Stimulated activated CD8-positive, alpha-beta memory T cell treated with anti-CD3 and anti-CD28 coated beads, Interleukin-15, amount 100 ng/mL, for 1 hour (primary cell): ENCODE data around the gene DNAH1.

Experiments
- DNase-seq: peaks from one replicate; pipeline ENCODE4 v3.0.0-alpha.2; 2020; ENCODE audit warnings: low read depth

Gene DNAH1

DNA sequence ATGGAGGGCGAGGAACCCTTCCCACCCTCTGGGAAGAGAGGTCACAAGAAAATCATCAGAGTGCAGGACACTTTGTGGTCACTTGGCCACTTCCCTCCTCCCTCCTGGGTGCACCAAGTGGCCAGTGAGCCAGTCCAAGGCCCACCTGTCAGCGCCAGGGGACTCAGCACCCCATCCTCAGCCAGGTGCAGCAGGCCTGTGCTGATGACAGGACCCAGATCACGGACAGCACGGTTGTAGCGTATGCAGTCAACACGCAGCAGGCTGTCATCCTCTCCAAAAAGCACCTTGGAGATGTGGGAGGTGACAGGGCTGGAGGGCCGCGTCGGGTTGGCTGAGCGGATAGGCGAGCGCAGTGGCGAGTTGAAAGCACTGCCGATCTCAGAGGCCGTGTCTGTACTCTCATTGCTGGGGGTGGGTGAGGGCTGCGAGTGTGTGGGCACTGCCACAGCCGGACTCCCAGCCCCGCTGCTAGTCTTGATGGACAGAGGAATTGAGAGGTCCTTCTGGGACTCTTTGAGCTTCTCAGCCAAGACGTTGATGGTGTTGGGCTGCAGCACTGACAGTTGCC is 87.2 kb downstream of the DNAH1 start:
- DNase-seq, result no peak

DNA sequence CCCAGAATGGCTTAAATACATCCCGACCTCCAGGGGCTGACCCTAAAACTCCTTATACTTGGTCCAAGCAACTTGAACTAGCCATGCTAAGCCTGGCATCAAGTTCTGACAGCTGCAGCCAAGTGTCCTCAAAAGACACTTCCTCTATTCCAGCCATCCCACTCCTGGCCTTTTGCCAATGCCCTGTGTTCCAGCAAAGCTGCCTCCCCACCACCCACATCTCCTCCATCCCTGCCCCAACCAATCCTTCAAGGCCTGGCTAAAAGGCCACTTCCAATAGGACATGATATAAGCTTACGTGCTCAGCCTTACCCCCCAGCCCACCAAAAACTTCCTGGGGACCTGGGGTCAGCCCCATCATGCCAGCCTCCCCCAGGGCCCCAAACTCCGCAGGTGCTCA is 87.8 kb downstream of the DNAH1 start:
- DNase-seq, result no peak

DNA sequence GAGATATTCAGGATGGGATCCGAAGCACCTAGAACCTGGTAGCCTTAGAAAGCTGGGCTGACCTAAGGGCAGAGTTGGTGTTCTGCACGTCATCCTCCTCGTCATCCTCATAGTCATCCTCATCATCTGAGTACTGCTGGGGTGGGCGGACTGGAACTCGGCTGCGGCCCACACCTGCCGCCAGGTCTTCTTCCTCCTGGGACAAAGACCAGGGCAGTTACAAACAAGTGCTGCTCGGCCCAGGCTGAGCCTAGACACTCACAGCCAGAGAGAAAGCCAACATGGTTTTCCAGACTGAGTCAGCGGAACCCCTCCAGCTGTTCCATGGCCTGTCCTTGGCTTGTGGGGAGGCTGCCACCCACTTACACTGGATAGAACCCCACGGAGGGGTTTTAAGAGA is 88.3 kb downstream of the DNAH1 start:
- DNase-seq, result no peak

DNA sequence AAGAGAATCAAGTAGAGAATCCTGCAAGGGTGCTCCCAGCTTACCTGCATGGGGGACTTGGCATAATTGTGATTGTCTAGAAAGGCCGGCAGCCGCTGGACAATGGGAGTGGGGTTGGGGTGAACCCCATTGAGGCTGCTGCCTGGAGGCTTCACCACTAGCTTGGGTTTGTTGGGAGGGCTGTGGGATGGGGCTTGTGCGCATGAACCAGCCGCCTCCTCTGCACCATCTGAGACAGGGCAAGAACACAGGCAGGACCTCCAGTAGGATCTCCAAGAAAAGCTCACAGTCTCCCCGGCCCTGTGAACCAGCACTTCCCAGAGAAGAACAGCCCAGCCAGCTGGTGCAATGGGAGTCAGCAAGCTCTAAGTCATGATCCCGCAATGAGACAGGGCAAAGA is 88.9 kb downstream of the DNAH1 start:
- no peak for DNase-seq

DNA sequence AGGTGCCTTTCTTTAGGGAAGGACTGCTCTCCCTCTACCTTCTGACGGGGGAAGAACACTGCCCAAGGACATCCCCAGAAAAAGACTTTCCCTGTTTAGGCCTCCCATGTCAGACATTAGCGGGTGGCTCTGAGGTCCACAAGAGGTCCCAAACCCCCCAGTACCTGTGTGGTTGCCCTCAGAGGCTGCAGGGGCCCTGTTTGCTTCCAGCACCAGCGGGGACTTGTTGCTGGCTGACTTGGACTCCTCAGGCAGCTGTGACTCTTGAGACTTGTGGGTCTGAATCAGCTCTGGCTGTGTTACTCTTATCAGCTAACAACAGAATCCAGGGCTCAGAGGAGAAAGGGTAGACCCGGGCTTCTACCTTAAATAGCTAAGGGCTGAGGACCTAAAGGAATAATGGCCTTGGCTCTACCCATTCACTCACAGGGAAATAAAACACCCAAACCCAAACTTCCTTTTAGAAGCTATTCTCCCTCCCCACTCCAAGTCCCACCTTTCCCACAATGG is 89.5 kb downstream of the DNAH1 start:
- no peak for DNase-seq

DNA sequence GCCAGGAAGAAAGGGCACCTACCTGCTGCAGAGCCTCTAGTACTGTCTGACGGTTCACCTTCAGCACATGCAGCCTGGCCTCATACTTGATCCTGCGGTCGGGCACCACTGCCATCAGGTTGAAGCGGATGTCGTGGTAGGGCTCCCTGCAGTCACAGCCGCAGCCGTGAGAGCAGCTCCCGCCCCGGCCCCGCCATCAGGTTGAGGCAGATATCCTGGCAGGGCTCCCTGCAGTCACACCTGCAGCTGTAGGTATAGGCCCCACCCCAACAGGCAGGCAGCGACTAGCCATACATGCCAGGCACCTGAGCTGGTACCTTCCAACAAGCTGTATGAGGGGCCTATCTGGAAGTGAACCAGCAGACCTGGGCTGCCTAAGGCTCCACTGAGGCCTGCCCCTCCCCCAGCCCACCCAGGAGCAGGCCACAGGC is 90.1 kb downstream of the DNAH1 start:
- DNase-seq, result no peak

DNA sequence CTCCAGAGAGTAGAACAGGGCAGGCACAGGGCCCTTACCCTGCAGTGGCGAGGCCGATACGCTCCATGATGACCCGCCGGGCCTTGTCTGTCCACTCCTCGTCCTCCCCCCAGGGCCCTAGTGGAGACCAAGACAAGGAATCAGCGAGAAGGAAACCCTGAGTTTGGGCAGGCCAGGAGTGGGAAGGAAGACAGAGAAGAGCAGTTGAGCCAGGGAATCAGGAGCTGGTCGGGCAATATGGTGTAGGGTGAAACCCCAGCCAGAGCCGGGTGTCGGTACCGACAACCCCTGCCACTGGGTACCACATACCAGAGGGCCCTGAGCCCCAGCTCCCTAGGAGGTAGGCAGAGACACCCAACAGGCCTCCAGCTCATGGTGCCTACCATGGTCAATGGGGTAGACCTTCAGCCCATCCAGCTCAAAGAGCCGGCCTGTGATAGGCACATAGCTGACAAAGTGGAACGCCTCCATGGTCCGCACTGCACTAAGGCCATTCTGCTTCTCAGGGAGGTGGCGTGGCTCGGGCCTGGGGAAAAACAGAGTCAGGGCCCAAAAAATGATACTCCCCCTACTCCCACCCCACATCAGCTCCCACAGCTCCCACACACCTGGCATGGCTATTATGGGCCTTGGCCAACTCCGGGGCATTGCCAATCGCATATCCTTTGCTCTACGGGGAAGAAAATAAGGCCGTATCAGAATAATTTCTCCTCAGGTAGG is 90.8 kb downstream of the DNAH1 start:
- no peak for DNase-seq

DNA sequence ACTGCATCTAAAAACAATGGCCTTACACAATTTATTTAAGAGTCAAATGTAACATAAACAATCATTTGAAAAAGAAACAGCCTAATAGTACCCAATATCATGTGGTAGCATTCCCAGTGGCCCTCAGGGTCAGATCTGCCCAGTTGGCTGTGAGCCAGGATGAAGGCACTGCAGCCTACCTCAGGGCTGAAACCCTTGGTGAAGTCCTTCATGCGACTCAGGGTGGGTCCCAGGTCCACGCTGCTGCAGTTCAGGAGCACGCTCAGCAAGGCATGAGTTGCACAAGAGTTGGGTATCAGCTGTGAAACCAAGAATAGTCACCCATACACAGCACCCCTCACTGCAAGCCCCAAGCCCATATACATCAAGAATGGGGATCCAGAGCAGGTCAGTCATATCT is 91.7 kb downstream of the DNAH1 start:
- no peak for DNase-seq

DNA sequence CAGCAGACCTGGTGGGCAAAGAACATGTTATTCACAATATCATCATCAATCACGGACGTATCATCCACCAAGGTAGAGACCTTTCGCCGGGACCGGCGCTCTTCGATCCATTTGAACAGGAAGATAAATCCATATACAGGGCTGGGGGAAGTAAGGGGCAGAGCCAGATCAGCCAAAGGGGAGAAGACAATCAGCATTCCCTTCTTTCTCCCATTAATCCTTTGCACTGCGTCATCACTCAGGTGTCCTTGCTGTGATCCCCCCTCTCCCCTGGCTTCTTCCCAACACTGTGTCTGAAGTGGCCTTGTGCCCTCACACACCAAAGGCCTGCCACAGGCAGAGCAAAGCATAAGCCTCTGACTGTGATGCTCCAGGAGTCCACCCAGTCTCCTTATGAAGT is 92.3 kb downstream of the DNAH1 start:
- DNase-seq, result no peak

DNA sequence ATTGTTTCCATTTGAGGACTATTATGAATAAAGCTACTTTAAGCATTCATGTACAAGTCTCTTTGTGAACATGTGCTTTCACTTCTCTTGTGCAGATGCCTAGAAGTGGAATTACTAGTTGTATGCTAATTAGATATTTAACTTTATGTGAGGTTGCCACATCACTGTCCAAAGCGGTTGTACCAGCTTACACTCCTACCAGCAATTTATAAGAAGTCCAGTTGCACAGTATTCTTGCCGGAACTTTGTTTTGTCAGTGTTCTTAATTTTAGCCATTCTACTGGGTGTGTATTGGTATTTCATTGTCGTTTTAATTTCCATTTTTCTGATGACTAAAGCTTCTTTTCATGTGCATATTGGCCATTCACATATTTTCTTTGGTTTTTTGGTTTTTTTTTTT is 99.7 kb downstream of the DNAH1 start:
- DNase-seq, result no peak

DNA sequence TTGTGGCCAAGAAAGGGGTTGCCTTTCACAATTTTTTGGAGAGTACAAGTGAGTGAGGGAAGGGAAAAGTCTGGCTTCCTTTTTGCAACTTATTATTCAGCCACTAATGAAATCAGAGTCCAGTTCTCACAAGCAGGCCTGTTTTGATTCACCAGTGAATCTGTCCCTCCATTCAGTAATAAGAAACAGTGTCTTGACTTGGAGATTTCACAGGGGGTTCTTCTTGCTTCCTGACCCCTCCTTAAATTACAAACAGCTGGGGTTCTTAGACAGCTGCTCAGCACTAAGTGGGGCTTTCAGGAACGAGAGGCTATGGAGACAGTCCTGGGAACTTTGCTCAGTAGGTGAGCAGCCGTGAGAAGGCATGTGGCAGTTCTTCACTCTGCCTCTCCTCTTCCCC is 104.3 kb downstream of the DNAH1 start:
- no peak for DNase-seq

DNA sequence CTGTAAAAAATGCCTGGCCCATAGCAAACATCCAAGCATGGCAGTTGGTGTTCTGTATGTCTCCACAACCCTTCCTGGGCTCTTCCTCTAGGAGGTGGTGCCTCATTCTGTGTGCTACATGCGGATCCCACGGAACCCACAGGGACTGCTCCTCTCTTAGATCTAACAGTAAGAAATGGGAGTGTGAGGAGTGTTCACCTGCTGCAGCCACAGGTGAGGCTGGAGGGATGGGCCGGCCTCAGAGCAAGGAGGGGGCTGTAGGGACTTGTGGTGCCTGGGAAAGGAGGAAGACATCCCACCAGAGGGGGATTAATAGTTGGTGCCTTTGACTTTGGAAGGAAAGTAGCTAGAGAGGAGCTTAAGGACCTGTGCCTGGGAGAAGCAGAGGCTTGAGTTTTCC is 106.5 kb downstream of the DNAH1 start:
- no peak for DNase-seq

DNA sequence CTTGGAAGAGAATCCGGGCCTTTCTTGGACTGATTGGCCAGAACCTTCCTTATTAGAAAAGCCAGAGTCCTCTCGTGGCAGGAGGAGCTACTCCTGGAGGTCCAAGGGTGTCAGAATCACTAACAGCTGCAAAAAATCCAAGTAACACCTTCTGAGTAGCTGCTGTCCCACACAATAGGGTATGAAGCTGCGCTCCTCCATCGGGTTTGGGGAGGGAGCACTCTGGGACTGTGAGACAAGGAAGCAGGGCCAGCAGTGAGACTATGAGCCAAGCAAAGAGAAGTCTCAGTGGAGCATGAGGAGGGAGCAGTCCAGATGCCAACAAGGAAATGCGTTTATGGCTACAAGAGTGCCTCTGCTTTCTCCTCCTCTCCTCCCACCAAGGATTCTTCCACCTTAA is 107.1 kb downstream of the DNAH1 start:
- DNase-seq, result no peak

DNA sequence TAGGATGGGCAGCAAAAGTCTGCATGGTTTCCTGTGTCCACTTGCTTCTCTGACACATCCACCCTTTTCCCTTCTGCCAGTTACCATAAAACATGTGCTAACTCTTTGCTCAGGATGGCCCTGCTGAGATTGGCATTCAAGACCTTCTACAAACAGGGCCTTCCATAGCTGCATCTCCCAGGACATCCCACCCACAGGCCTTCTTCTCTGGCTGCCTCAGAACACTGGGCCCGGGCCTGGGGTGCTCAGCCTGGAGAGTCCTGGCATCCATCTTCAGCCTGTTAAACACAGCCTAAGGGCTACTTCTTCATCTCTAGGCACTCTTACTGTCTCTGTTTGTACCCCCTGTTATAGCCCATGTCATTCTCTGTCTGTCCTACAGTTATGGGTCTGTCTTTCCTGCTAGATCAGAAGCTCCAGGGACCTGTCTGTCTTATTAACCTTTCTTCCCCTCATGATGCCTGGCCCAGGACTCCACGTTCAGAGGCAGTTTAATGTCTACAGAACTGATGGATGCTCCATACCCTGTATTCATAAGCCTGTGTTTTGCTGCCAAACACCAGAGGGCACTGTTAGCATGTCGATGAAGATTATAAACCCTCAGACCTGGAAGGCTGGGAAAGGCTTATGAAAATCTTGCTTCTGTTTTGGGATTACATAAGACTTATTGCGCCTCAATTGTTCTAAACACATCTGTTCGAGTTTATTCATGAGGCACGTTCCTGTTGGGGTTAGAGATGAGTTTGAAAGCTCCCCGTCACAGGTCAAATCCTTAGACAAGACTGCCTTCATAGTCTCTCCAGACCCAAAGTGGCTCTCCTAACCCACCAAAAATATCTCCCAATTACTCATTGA is 112.3 kb downstream of the DNAH1 start:
- no peak for DNase-seq

DNA sequence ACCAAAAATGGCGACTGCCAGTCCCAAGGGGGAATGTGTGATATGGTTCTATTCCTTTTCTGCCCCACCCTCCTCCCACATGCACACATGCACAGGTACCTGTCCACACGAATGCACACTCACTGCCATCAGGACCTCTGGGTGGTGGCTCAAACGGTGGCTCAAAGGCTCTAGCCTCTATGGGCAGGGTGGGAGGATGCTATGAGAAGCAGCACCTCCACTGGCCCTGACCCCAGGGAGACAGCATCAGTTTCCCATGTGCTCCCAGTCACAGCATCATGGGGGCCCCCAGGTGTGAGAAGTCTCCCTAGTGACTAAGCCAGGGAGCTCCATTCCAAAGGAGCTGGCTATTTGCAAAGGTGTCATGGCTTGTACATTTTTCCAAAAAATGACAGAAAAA is 112.9 kb downstream of the DNAH1 start:
- DNase-seq, result no peak

DNA sequence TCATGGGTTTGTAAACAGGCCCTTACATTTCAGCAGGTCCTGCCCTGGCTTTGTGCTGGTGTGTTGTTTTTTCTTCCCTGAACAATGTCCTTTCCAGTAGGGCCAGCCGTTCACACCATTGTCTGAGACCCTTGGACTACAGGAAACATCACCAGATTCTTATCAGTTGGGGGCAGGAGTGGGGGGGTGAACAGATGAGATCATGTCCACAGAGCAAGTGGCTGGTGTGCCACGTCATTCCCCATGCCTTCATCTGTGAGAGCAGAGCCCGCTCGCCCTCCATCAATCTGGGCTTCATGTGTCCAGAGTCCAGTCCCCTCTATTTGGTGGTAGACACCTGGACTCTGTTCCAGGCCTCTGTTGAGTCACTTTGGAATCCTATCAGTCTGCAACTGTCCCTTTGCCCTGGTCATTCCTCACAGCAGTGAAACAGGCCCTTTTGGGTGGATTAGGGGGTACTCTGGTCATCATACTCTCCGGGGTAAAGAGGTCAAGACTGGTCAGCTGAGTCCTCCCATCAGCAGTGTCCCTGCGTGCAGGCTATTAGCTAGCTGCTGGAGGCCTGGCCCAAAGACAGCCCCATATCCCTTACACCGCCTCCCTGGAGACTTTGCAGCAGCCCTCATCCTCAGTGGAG is 113.8 kb downstream of the DNAH1 start:
- DNase-seq, result no peak

DNA sequence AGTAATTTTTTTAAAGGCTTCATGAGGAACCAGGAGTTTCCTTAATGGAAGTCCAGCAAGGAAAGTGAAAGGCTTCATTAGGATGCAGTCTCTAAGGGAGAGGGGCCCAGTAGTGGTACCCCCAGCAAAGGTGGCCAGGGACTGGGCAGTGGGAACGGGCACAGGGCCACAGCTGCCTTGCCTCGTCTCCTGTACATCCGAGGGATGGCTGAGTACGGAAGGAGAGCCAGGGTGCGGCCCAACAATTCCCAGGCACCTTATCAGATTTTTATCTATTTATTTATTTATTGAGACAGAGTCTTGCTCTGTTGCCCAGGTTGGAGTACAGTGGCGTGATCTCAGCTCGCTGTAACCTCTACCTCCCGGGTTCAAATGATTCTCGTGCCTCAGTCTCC is 114.3 kb downstream of the DNAH1 start:
- DNase-seq, result no peak

DNA sequence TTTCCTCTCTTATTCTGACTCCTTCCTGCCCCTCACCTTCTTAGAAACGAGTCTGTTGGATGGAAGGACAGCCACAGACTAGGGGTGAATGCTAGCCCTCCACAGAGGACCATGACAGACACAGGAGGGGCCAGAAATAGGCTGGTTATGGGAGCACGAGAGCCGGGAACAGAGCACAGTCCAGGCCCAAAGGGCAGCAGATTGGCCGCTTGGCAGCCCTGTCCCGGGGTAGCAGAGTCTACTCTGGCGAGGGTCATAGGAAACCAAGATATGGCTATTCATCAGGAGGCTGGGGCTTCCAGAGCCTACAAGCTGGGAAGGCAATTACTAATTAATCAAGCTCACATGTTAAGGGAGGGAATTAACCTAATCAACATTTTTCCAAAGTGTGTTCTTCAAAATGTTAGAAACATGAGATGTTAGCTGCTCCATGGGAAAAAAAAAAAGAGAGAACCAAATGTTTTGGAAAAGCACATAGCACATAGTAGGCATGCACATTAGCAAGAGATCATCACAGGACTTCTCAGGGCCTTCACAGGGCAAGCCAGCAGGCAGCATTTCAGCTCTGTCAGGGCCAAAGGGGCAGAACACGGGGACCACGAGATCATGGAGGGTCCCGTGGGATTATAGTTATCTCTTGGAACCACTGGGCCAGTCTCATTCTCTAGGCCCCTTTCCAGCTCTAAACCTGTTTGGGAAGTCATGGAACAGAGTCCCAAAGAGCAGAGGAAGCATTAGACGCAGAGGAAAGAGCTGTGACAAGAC is 115.5 kb downstream of the DNAH1 start:
- DNase-seq, result no peak

DNA sequence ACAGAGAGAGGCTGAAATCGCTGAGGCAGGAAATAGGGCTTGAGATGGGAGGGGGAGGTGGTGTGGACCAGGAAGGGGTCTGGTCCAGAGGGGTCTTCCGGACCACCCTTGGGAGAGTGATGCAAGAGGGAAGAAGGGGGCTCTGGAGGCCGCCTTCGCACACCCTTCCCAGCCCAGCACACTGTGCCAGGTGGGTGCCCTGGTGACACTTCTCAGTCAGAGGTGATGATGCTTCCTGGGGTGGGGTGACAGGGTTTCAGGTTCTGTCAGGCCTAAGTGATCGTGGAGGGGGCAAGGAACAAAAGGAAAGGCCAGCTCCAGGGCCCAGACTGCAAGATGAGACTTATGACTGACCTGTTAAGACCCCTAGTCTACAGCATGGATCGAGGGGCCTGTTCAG is 116.1 kb downstream of the DNAH1 start:
- no peak for DNase-seq

DNA sequence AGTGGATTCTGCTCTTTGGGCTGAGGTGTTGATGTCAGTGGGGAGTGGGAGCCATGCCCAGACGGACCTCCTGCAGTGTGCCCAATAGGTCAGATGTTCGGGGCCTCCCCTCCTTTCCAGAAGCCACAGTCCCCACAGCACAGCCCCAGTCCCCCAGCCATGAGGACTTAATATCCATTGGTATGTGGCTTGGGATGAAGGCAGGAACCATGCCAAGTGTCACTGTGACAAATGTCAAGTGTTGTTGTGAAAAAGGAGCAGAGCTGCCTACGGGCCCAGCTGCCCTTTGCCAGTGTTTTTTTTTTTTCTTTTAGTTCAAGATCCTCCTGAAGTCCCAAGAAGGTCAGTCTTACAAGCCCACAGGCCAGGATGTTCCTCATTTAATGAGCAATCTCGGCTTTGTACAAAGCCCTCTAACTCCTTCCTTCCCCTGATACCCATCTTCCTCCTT is 116.6 kb downstream of the DNAH1 start:
- no peak for DNase-seq

DNA sequence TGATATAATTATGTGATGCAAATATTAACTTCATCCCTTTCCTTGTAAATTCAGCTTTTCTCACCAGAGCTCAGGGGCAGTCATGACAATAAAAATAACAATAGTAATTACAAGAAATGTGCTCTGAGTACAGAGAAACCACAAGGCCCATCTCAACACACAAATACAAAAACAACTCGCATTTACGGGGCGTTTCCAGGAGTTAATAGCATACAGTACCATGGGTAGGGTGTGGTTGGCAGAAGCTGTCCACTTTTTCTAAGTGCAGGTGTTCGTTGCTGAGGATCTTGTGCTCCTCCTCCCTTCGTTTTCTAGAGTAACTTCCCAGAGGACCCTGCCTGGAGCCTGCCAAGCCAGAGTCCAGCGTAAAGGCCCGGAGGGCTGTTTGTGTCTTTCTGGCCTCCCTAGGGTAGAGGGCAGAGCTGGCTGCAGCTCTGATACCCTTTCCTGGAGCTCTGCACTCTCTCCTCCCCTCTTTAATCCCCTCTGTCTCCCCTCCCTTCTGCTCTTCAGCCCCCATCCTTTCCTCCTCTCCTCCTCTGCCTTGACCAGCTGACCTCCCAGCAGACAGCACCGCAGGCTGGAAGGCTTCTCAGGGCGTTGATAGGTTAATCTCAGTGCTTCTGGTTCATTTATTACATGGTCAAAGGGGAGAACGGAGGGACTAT is 117.3 kb downstream of the DNAH1 start:
- no peak for DNase-seq
